MM.1S (cell line): ENCODE data around the gene COL13A1.

ENCODE experiments used
- DNase-seq: peaks from one replicate; pipeline ENCODE4 v3.0.0-alpha.2; 2015
- H2AFZ ChIP-seq: fragments of 300-600 bp; sonication (generic); 2 replicates; pipeline ENCODE4 v1.6.0; 2016; ENCODE audit warnings: antibody characterized with exemption, low read length
- H3F3A ChIP-seq: fragments of 300-600 bp; sonication (generic); 2 replicates; pipeline ENCODE4 v1.6.1; 2016; ENCODE audit warnings: mild to moderate bottlenecking, antibody characterized with exemption, low read length, moderate library complexity, mixed read lengths; ENCODE audit not compliant: insufficient read depth
- H3K27ac ChIP-seq: fragments of 300-600 bp; sonication (generic); 2 replicates; pipeline ENCODE4 v1.5.1; 2016; ENCODE audit warnings: mild to moderate bottlenecking, low read length
- H3K27me3 ChIP-seq: fragments of 300-600 bp; sonication (generic); replicated peaks from 2 replicates; pipeline ENCODE4 v1.6.0; 2016; ENCODE audit warnings: low read length; ENCODE audit not compliant: insufficient read depth
- H3K36me3 ChIP-seq: fragments of 300-600 bp; sonication (generic); replicated peaks from 2 replicates; pipeline ENCODE4 v1.6.1; 2016; ENCODE audit warnings: mild to moderate bottlenecking, low read length, mixed read lengths; ENCODE audit not compliant: insufficient read depth
- H3K4me1 ChIP-seq: fragments of 300-600 bp; sonication (generic); 2 replicates; pipeline ENCODE4 v1.6.1; 2016; ENCODE audit warnings: low read length, mixed read lengths
- H3K4me2 ChIP-seq: fragments of 300-600 bp; sonication (generic); 2 replicates; pipeline ENCODE4 v1.6.0; 2016; ENCODE audit warnings: low read depth, low read length
- H3K4me3 ChIP-seq: fragments of 300-600 bp; sonication (generic); 2 replicates; pipeline ENCODE4 v1.5.1; 2016; ENCODE audit warnings: low read length, mixed read lengths
- H3K79me2 ChIP-seq: fragments of 300-600 bp; sonication (generic); 2 replicates; pipeline ENCODE4 v1.6.1; 2016; ENCODE audit warnings: mixed run types, low read length, mixed read lengths
- H3K9ac ChIP-seq: fragments of 300-600 bp; sonication (generic); 2 replicates; pipeline ENCODE4 v1.6.1; 2016; ENCODE audit warnings: low read length, mixed read lengths
- H3K9me2 ChIP-seq: fragments of 300-600 bp; sonication (generic); replicated peaks from 2 replicates; pipeline ENCODE4 v1.6.1; 2016; ENCODE audit warnings: mild to moderate bottlenecking, low read length, mixed read lengths; ENCODE audit not compliant: insufficient read depth
- H3K9me3 ChIP-seq: fragments of 300-600 bp; sonication (generic); replicated peaks from 2 replicates; pipeline ENCODE4 v1.6.1; 2016; ENCODE audit warnings: mild to moderate bottlenecking, low read length, mixed read lengths; ENCODE audit not compliant: insufficient read depth
- H4K20me1 ChIP-seq: fragments of 300-600 bp; sonication (generic); 2 replicates; pipeline ENCODE4 v1.6.1; 2016; ENCODE audit warnings: mild to moderate bottlenecking, low read length, moderate library complexity, mixed read lengths; ENCODE audit not compliant: insufficient read depth
- EZH2 ChIP-seq: fragments of 300-600 bp; sonication (generic); optimal IDR thresholded peaks from 2 replicates; pipeline ENCODE3; 2017; ENCODE audit warnings: low read depth, mild to moderate bottlenecking, antibody characterized with exemption, low read length, mixed read lengths
- EZH2phosphoT487 ChIP-seq: fragments of 300-600 bp; sonication (generic); IDR thresholded peaks from 2 replicates; pipeline ENCODE4 v1.6.1; 2018; ENCODE audit warnings: antibody characterized with exemption, low read length
- TF ChIP-seq, protein P1 (sequence below): fragments of 300-600 bp; sonication (generic); IDR thresholded peaks from 2 replicates; pipeline ENCODE4 v1.5.1; 2016; ENCODE audit warnings: antibody characterized with exemption, low read length, mixed read lengths

Gene COL13A1

GRCh38 chr10:69858201-69858600 is 56.5 kb downstream of the COL13A1 start:
- Histone ChIP-seq H3K4me2 (no peak overlapping the region), H3K4me1 (no peaks in the 10 kb centered on the region), H3K4me3 (no peak overlapping the region), H3K9me3 (no peaks in the 10 kb centered on the region), H3K79me2 (no peaks in the 10 kb centered on the region), H3K27me3 (peaks cover 23% of the 10 kb centered on the region), H3K27ac (no peak overlapping the region), H3K36me3 (no peaks in the 10 kb centered on the region), H3K9me2 (no peaks in the 10 kb centered on the region), H2AFZ (no peak overlapping the region), H3K9ac (no peak overlapping the region), H3F3A (no peaks in the 10 kb centered on the region), H4K20me1 (no peaks in the 10 kb centered on the region)
- no peak for DNase-seq
- TF ChIP-seq EZH2phosphoT487 (no peak), EZH2 (no peak)
- TF ChIP-seq, protein P1, sequence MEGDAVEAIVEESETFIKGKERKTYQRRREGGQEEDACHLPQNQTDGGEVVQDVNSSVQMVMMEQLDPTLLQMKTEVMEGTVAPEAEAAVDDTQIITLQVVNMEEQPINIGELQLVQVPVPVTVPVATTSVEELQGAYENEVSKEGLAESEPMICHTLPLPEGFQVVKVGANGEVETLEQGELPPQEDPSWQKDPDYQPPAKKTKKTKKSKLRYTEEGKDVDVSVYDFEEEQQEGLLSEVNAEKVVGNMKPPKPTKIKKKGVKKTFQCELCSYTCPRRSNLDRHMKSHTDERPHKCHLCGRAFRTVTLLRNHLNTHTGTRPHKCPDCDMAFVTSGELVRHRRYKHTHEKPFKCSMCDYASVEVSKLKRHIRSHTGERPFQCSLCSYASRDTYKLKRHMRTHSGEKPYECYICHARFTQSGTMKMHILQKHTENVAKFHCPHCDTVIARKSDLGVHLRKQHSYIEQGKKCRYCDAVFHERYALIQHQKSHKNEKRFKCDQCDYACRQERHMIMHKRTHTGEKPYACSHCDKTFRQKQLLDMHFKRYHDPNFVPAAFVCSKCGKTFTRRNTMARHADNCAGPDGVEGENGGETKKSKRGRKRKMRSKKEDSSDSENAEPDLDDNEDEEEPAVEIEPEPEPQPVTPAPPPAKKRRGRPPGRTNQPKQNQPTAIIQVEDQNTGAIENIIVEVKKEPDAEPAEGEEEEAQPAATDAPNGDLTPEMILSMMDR, result no peak

DNA sequence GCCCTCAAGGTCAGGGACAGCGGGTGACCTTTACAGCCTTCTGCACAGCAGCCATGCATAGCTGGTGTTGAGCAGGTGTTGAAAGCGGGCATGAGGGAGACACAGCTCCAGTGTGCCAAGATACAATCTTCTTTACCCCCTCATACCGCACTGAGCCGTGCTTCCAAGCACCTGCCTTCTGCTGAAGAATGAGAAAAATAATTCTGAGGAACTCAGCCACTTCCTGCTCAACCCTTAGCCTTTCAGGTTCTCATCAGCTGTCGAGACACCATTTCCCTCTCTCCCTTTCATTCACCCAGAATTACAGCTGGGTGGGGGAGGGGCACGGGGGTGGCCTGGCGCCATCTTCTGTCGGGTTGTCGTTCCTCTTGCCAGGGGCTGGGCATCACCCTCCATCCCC is 58.6 kb downstream of the COL13A1 start:
- Histone ChIP-seq H3K4me3 (no peak overlapping the region), H3K4me2 (no peak overlapping the region), H3K9ac (no peak overlapping the region), H3K79me2 (no peaks in the 10 kb centered on the region), H3K9me3 (no peaks in the 10 kb centered on the region), H2AFZ (no peak overlapping the region), H3K27me3 (peaks cover 31% of the 10 kb centered on the region), H4K20me1 (no peaks in the 10 kb centered on the region), H3K36me3 (no peaks in the 10 kb centered on the region), H3K4me1 (no peaks in the 10 kb centered on the region), H3K27ac (no peak overlapping the region), H3F3A (no peaks in the 10 kb centered on the region), H3K9me2 (no peaks in the 10 kb centered on the region)
- TF ChIP-seq EZH2phosphoT487 (no peak), EZH2 (no peak)
- TF ChIP-seq, protein P1, result no peak
- no peak for DNase-seq

GRCh38 chr10:69861251-69862240 is 59.8 kb downstream of the COL13A1 start:
- Histone ChIP-seq H3F3A (no peaks in the 10 kb centered on the region), H3K79me2 (no peaks in the 10 kb centered on the region), H3K27ac (no peak overlapping the region), H3K27me3 (peaks cover 33% of the 10 kb centered on the region), H4K20me1 (no peaks in the 10 kb centered on the region), H3K9me2 (no peaks in the 10 kb centered on the region), H3K4me1 (no peaks in the 10 kb centered on the region), H3K36me3 (no peaks in the 10 kb centered on the region), H2AFZ (no peak overlapping the region), H3K9me3 (no peaks in the 10 kb centered on the region), H3K9ac (no peak overlapping the region), H3K4me3 (no peak overlapping the region), H3K4me2 (no peak overlapping the region)
- no peak for DNase-seq
- TF ChIP-seq, protein P1, result no peak
- no peak for TF ChIP-seq EZH2phosphoT487
